ENCODE results near the gene SLC24A3.

Gene SLC24A3

DNA sequence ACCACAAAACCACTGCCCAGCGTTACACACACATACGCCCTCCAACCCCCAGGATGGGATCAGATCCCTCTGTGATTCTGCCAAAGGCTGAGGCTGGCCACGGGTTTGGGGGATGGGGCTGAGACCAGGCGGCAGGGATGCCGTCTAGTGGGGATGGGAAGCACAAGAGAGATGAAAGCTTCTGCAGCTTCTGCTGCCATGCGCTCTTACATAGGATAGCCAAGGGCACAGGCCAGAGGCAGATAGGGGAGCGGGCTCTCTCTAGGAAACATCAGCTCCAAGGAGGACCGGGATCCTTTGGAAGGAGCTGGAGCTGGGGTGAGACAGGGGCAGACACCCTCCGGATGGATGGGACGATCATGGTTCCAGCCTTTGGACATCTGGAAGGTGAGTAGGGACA is 526.9 kb downstream of the SLC24A3 start:
- H3K4me3 ChIP-seq (ENCODE audit: low read depth, low read length): no peak overlapping the region
- TF ChIP-seq, protein P1, sequence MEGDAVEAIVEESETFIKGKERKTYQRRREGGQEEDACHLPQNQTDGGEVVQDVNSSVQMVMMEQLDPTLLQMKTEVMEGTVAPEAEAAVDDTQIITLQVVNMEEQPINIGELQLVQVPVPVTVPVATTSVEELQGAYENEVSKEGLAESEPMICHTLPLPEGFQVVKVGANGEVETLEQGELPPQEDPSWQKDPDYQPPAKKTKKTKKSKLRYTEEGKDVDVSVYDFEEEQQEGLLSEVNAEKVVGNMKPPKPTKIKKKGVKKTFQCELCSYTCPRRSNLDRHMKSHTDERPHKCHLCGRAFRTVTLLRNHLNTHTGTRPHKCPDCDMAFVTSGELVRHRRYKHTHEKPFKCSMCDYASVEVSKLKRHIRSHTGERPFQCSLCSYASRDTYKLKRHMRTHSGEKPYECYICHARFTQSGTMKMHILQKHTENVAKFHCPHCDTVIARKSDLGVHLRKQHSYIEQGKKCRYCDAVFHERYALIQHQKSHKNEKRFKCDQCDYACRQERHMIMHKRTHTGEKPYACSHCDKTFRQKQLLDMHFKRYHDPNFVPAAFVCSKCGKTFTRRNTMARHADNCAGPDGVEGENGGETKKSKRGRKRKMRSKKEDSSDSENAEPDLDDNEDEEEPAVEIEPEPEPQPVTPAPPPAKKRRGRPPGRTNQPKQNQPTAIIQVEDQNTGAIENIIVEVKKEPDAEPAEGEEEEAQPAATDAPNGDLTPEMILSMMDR (IDR thresholded peaks at IDR 0.05; ENCODE audit: borderline replicate concordance, insufficient read depth, low read depth, low read length): no peak

DNA sequence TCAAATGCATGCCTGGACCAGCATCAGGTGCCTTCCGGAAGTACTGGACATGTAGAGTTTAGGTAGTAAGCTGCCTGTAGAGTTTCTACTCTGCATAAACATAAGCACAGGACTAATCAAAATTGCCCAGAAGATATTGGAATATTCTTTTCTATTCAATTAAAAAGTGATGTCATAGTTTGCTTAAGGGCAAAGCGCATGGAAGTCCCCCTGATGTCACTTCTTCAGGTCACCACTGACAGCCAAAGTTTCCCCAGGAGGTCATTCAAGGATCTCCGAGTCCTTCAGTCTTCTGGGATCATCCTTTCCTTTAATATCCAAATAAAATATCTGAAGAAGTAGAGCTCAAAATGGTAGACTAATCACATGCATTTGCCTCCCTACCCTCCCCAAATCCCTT is 528.1 kb downstream of the SLC24A3 start:
- no peak overlapping the region for H3K4me3 ChIP-seq (ENCODE audit: low read depth, low read length)
- TF ChIP-seq, protein P1 (IDR thresholded peaks at IDR 0.05; ENCODE audit: borderline replicate concordance, insufficient read depth, low read depth, low read length): no peak

DNA sequence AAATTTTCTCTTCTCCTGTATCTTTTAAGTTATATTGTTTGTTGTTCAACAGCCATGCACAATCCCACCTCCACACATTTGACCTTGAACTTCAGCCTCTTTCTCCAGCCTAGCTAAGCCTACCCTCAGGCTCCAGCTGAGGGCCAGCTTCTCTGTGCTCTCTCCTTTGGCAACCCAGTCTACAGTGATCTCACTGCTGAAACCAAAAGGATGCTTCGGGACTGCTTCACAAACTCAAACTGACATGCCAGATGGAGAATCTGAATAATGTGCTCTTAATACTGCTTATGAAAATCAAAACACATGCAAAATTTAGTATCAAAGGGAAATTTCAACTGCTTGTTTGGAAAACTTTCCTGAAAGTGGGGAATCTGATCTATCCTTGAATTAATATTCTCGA is 529.5 kb downstream of the SLC24A3 start:
- no peak overlapping the region for H3K4me3 ChIP-seq (ENCODE audit: low read depth, low read length)
- TF ChIP-seq, protein P1 (IDR thresholded peaks at IDR 0.05; ENCODE audit: borderline replicate concordance, insufficient read depth, low read depth, low read length): no peak

DNA sequence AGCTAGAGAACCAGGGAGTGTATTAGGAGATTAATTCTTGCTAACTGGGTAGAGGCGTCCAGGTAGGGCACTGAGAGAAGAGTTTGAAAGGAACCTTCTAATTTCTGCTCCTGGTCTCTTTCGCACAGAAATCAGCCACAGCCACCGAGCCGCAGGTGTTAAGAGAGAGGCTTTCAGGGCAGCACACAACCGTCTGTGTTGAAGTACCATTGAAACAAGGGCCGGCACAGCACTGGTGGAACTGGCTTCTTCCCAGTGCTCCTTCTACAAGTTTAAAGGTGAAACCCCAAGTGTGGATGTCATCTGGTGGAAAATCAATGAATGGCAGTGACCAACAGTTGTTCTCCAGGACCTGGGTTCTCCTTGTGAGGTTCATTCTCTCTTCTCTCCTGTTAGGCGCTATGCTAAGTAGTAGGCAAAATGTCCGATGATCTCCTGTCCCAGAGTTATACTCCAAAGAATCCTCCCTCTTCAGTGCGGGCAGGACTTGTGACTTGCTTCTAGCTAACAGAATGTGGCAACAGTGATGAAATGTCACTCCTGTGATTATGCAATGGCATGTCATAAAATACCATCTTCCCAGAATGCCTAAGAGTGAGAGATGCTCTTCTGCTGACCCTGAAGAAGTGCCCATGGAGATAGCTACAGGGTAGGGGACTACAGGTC is 530.7 kb downstream of the SLC24A3 start:
- TF ChIP-seq, protein P1 (IDR thresholded peaks at IDR 0.05; ENCODE audit: borderline replicate concordance, insufficient read depth, low read depth, low read length): no peak
- H3K4me3 ChIP-seq (ENCODE audit: low read depth, low read length): no peak overlapping the region

DNA sequence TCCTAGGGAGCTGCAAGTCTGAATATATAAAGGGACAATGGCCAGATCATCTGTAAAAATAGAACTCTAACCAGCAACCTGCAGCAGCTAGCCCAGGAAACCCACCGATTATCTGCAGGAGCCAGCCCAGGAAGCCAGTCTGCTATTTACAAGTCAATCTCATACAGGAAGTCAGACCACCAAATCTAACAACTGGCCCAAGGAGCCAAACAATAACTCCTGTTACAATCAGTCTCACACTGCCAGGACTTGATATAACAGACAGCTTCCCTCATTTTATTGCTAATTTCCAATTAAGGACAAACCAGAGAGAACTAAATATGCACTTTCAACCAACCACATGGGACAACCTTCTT is 531.2 kb downstream of the SLC24A3 start:
- TF ChIP-seq, protein P1 (IDR thresholded peaks at IDR 0.05; ENCODE audit: borderline replicate concordance, insufficient read depth, low read depth, low read length): no peak
- no peak overlapping the region for H3K4me3 ChIP-seq (ENCODE audit: low read depth, low read length)

DNA sequence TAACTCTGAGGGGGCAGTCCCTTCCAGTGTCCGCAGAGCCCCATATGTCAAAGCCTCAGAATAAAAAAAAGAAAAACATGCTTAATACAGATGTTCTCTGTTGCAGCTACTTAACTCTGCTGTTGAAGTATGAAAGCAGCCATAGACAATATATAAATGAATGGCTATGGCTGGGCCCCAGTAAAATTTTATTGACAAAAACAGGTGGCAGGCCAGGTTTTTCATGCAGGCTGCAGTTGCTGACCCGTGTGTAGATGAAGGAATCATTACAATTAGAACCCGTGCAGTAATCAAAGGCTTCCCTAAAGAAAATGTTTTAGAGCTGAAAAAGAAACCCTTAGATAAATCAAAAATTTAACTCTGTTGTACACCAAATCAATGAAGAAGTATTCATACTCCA is 532.7 kb downstream of the SLC24A3 start:
- H3K4me3 ChIP-seq (ENCODE audit: low read depth, low read length): no peak overlapping the region
- TF ChIP-seq, protein P1 (IDR thresholded peaks at IDR 0.05; ENCODE audit: borderline replicate concordance, insufficient read depth, low read depth, low read length): no peak

DNA sequence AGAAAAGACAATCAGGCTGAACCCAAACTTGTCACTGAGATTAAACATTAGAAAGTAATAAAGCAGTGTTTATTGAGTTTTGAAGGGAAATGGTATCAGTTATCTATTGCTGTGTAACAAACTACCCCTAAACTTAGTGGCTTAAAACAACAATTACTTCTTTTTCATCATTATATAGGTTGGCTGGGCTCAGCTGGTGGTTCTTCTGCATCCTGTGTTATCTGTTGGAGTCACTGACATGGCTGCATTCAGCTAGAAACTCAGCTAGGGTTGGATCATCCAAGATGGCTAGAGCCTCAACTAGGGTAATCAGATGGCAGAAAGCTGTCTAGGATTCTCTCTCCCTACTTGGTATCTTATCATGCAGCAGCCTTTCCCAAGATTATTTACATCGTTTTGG is 533.1 kb downstream of the SLC24A3 start:
- TF ChIP-seq, protein P1 (IDR thresholded peaks at IDR 0.05; ENCODE audit: borderline replicate concordance, insufficient read depth, low read depth, low read length): no peak
- no peak overlapping the region for H3K4me3 ChIP-seq (ENCODE audit: low read depth, low read length)
